Natural killer cell (primary cell): ENCODE results near the gene GTPBP4. TPM values are rescaled to one million over a fixed set of nuclear protein-coding genes. Genes with fewer than 3 reads are reported as not detected.

Experiments used
- ATAC-seq, 3 donors: fragments of 150-1000 bp in 2 of 3; fragments of 200-7000 bp in 1 of 3; cut with Tn5 transposase; 1 replicate in 1 of 3; 2 replicates in 2 of 3; pipeline ENCODE4 v1.10.0; 2021; ENCODE audit warnings: mild to moderate bottlenecking in 2 of 3, moderate library complexity in 2 of 3
- DNase-seq, 2 donors: peaks; one replicate each; pipeline versions ENCODE4 v3.0.0 to v3.0.0-alpha.2; 2013 to 2021; ENCODE audit warnings: mixed read lengths in 1 of 2
- H3K27ac ChIP-seq: one replicate; pipeline ENCODE4 v1.5.1; 2013; ENCODE audit warnings: mild to moderate bottlenecking, low read length
- H3K27me3 ChIP-seq: one replicate; pipeline ENCODE4 v1.6.1; 2013; ENCODE audit warnings: low read length; ENCODE audit not compliant: control insufficient read depth, insufficient read depth
- H3K36me3 ChIP-seq: one replicate; pipeline ENCODE4 v1.6.1; 2013; ENCODE audit warnings: low read length; ENCODE audit not compliant: control insufficient read depth, insufficient read depth
- H3K4me1 ChIP-seq: one replicate; pipeline ENCODE4 v1.6.1; 2013; ENCODE audit warnings: low read length; ENCODE audit not compliant: control insufficient read depth, insufficient read depth
- H3K4me3 ChIP-seq: one replicate; pipeline ENCODE4 v1.5.1; 2013; ENCODE audit warnings: low read length
- H3K9me3 ChIP-seq: one replicate; pipeline ENCODE4 v1.6.1; 2013; ENCODE audit warnings: low read length; ENCODE audit not compliant: control insufficient read depth, insufficient read depth
- H3K27ac Mint-ChIP-seq, 2 donors: one replicate each; pipeline ENCODE4 v1.8.0; 2022; ENCODE audit warnings: mild to moderate bottlenecking in 2 of 2, mixed read lengths in 2 of 2, moderate library complexity in 1 of 2
- H3K27me3 Mint-ChIP-seq, 2 donors: one replicate each; pipeline ENCODE4 v1.8.0; 2022; ENCODE audit warnings: low read depth in 2 of 2, mixed read lengths in 2 of 2
- H3K36me3 Mint-ChIP-seq: one replicate; pipeline ENCODE4 v1.8.0; 2022; ENCODE audit warnings: mixed read lengths
- H3K4me1 Mint-ChIP-seq, 2 donors: one replicate each; pipeline ENCODE4 v1.8.0; 2022; ENCODE audit warnings: mixed read lengths in 2 of 2
- H3K4me3 Mint-ChIP-seq: one replicate; pipeline ENCODE4 v1.8.0; 2022; ENCODE audit warnings: mild to moderate bottlenecking, moderate library complexity, mixed read lengths
- H3K9me3 Mint-ChIP-seq, 2 donors: one replicate each; pipeline ENCODE4 v1.8.0; 2022; ENCODE audit warnings: mixed read lengths in 2 of 2
- CTCF ChIP-seq: fragments of 200-600 bp; IDR thresholded peaks from one replicate; pipeline ENCODE4 v1.8.0; 2022; ENCODE audit warnings: antibody characterized with exemption
- WGBS: methylation state at CpG from one replicate; pipeline ENCODE4 v1.1.7; 2013; ENCODE audit warnings: missing lambda C conversion rate; ENCODE audit not compliant: insufficient coverage; 5-methylcytosine and 5-hydroxymethylcytosine counted together
- intact Hi-C: fragments of 100-400 bp; cut with micrococcal nuclease; formaldehyde crosslinking; loops from one replicate; pipeline ENCODE4 v1.14.2; 2022
- total RNA-seq, 4 donors: library from RNA; stranded (reverse); fragments of 120-200 nt in 1 of 4; gene quantifications; one replicate each; pipeline versions ENCODE4 v1.2.3 to v1.2.4, GENCODE V29; 2013 to 2022

GTPBP4 gene
- total RNA-seq, 3 donors from 2014 or later (not counting 1 experiment from before 2014, with no cell fraction given) = 53.9 to 99.6 (median 72.5) TPM

GRCh38 chr10:968546-969199 is 19.6 kb upstream of the GTPBP4 start:
- Histone ChIP-seq H3K36me3 (no peaks in the 10 kb centered on the region), H3K4me1 (no peaks in the 10 kb centered on the region), H3K27me3 (no peaks in the 10 kb centered on the region), H3K9me3 (no peaks in the 10 kb centered on the region), H3K27ac (no peak overlapping the region), H3K4me3 (no peak overlapping the region)
- TF ChIP-seq CTCF = no peak
- no peak overlapping the region for H3K27ac Mint-ChIP-seq
- H3K4me1 Mint-ChIP-seq = peaks cover 0 to 4% of the 10 kb centered on the region in 2 donors
- DNase-seq = no peak
- H3K9me3 Mint-ChIP-seq = no peaks in the 10 kb centered on the region
- no peak for ATAC-seq
- WGBS = 92% methylated on average over 17 of the region's 17 CpGs
- H3K27me3 Mint-ChIP-seq = peaks cover 19 to 25% of the 10 kb centered on the region in 2 donors
- no peak overlapping the region for H3K4me3 Mint-ChIP-seq
- intact Hi-C loops = no loop called here
- H3K36me3 Mint-ChIP-seq = no peaks in the 10 kb centered on the region

- Mint-ChIP-seq H3K27ac (no peak overlapping the region), H3K4me3 (no peak overlapping the region), H3K27me3 (peaks cover 19 to 25% of the 10 kb centered on the region in 2 donors), H3K36me3 (no peaks in the 10 kb centered on the region), H3K4me1 (peaks cover 0 to 4% of the 10 kb centered on the region in 2 donors), H3K9me3 (no peaks in the 10 kb centered on the region)
- TF ChIP-seq CTCF = no peak
- Histone ChIP-seq H3K36me3 (no peaks in the 10 kb centered on the region), H3K27ac (no peak overlapping the region), H3K4me3 (no peak overlapping the region), H3K27me3 (no peaks in the 10 kb centered on the region), H3K4me1 (no peaks in the 10 kb centered on the region), H3K9me3 (no peaks in the 10 kb centered on the region)
- DNase-seq (no peak), ATAC-seq (no peak)
- intact Hi-C loops = no loop called here
- WGBS = 86% methylated on average over 14 of the region's 15 CpGs
Observed at GRCh38 chr10:969473-970150, 18.6 kb upstream of the GTPBP4 start.

- Histone ChIP-seq H3K27me3 (no peaks in the 10 kb centered on the region), H3K9me3 (no peaks in the 10 kb centered on the region), H3K4me1 (no peaks in the 10 kb centered on the region), H3K4me3 (no peak overlapping the region), H3K36me3 (no peaks in the 10 kb centered on the region), H3K27ac (no peak overlapping the region)
- no peaks in the 10 kb centered on the region for H3K36me3 Mint-ChIP-seq
- no peak overlapping the region for H3K4me3 Mint-ChIP-seq
- WGBS = 78% methylated on average over 14 of the region's 14 CpGs
- H3K27me3 Mint-ChIP-seq = peaks cover 19 to 25% of the 10 kb centered on the region in 2 donors
- H3K9me3 Mint-ChIP-seq = no peaks in the 10 kb centered on the region
- no peak for TF ChIP-seq CTCF
- DNase-seq (no peak), ATAC-seq (no peak)
- intact Hi-C loops = no loop called here
- H3K27ac Mint-ChIP-seq = no peak overlapping the region
- peaks cover 0 to 4% of the 10 kb centered on the region in 2 donors for H3K4me1 Mint-ChIP-seq
Observed at GRCh38 chr10:970311-971149, 17.7 kb upstream of the GTPBP4 start.
